ENCODE measurements around the gene ICAM5. TPM values are rescaled to one million over a fixed set of nuclear protein-coding genes. Genes with fewer than 3 reads are reported as not detected.

The ICAM5 gene
- total and polyA plus RNA-seq, 9 of the 15 experiments (the other 6 are each of a cell fraction or from before 2014, with no cell fraction given), result 0.10 to 114 (median 13.7) TPM

- TF ChIP-seq SNAPC5 (CRISPR knock-in tag; IDR thresholded peaks at IDR 0.05), result no peak
- TF ChIP-seq SETDB1 (IDR thresholded peaks at IDR 0.05; ENCODE audit: low read length), result no peak
- TF ChIP-seq GTF2F1 (IDR thresholded peaks at IDR 0.05; ENCODE audit: low read depth, low read length), result no peak; the same call in 1 of the 2 replicates
- TF ChIP-seq ZNF766 (CRISPR knock-in tag; conservative IDR thresholded peaks at IDR 0.05), result peak; percentile 53; the same call in 1 of the 2 replicates
- peak; percentile 62 for TF ChIP-seq HMGN3 (IDR thresholded peaks at IDR 0.05; ENCODE audit: borderline replicate concordance, extremely low read depth, insufficient read length, low read depth, low read length)
- no peak for TF ChIP-seq SIX5 (IDR thresholded peaks at IDR 0.05; ENCODE audit: borderline replicate concordance in 1 of 2, insufficient read depth in 1 of 2, low read depth in 1 of 2, low read length in 2 of 2)
- no peak for TF ChIP-seq TSC22D4 (tag; IDR thresholded peaks at IDR 0.05)
- peak; percentile 86 for TF ChIP-seq GABPA (tag; conservative IDR thresholded peaks at IDR 0.05; ENCODE audit: low read depth)
- no peak for TF ChIP-seq PURB (CRISPR knock-in tag; IDR thresholded peaks at IDR 0.05; ENCODE audit: low read depth)
- TF ChIP-seq NFRKB (IDR thresholded peaks at IDR 0.05; ENCODE audit: low read depth), result 0 out of 2 replicates have a peak, but pooled peaks have one; percentile 14
- TF ChIP-seq MEF2A (IDR thresholded peaks at IDR 0.05; ENCODE audit: control insufficient read depth, low read depth, low read length), result peak; percentile 36; the same call in 1 of the 2 replicates
- TF ChIP-seq, protein P1, sequence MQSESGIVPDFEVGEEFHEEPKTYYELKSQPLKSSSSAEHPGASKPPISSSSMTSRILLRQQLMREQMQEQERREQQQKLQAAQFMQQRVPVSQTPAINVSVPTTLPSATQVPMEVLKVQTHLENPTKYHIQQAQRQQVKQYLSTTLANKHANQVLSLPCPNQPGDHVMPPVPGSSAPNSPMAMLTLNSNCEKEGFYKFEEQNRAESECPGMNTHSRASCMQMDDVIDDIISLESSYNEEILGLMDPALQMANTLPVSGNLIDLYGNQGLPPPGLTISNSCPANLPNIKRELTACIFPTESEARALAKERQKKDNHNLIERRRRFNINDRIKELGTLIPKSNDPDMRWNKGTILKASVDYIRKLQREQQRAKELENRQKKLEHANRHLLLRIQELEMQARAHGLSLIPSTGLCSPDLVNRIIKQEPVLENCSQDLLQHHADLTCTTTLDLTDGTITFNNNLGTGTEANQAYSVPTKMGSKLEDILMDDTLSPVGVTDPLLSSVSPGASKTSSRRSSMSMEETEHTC (IDR thresholded peaks at IDR 0.05), result peak; percentile 91
- no peak for TF ChIP-seq STAT5B (CRISPR knock-in tag; IDR thresholded peaks at IDR 0.05)
- TF ChIP-seq NEUROD1 (IDR thresholded peaks at IDR 0.05; ENCODE audit: borderline replicate concordance, low read depth, low read length, partially characterized antibody), result no peak
- TF ChIP-seq ADNP (tag; IDR thresholded peaks at IDR 0.05), result peak; percentile 93
- no peak for TF ChIP-seq RFX1 (IDR thresholded peaks at IDR 0.05)
- TF ChIP-seq HLTF (IDR thresholded peaks at IDR 0.05), result no peak
- no peak for TF ChIP-seq MEF2D (tag; conservative IDR thresholded peaks at IDR 0.05; ENCODE audit: low read depth)
- no peak for TF ChIP-seq ZNF124 (CRISPR knock-in tag; IDR thresholded peaks at IDR 0.05)
- TF ChIP-seq ZNF79 (CRISPR knock-in tag; IDR thresholded peaks at IDR 0.05; ENCODE audit: low read depth), result no peak
- TF ChIP-seq RAD51 (IDR thresholded peaks at IDR 0.05; ENCODE audit: borderline replicate concordance, low read depth), result peak; percentile 39; the same call in 1 of the 2 replicates
- TF ChIP-seq ZBED1 (IDR thresholded peaks at IDR 0.05), result no peak
- no peak for TF ChIP-seq FUS (optimal IDR thresholded peaks at IDR 0.05; ENCODE audit: low read depth, low read length)
- no peak for TF ChIP-seq ZNF282 (CRISPR knock-in tag; IDR thresholded peaks at IDR 0.05)
- TF ChIP-seq RBFOX2 (IDR thresholded peaks at IDR 0.05; ENCODE audit: low read depth, low read length), result peak; percentile 90
- peak in 1 of 2 experiments; percentile 79; a peak in 1 of 4 replicates for TF ChIP-seq HDAC1 (IDR thresholded peaks at IDR 0.05)
- TF ChIP-seq MCM5 (IDR thresholded peaks at IDR 0.05; ENCODE audit: low read depth), result no peak
- TF ChIP-seq XRCC4 (IDR thresholded peaks at IDR 0.05; ENCODE audit: extremely low read depth, insufficient read depth, insufficient read length), result no peak
- TF ChIP-seq ZNF436 (CRISPR knock-in tag; IDR thresholded peaks at IDR 0.05), result no peak
- no peak for TF ChIP-seq TCF3 (CRISPR knock-in tag; IDR thresholded peaks at IDR 0.05)
- TF ChIP-seq BHLHE40 (IDR thresholded peaks at IDR 0.05; ENCODE audit: low read length), result peak; percentile 55; the same call in 1 of the 2 replicates
Observed at GRCh38 chr19:10270616-10271394, 18.9 kb upstream of the ICAM5 start, which contains the start of gene ICAM1 (continued).

Measured in K562 (cell line).